GM12891 (cell line): ENCODE data around the gene VAMP3.

ENCODE experiments used
- DNase-seq: peaks from one replicate; pipeline ENCODE4 v3.0.0; 2011; ENCODE audit warnings: low spot score; ENCODE audit not compliant: insufficient read length
- FAIRE-seq: peaks from 2 replicates; lab custom pipeline; 2011; peaks lifted over from hg19 to GRCh38; lab: Jason Lieb, UNC
- PAX5 ChIP-seq: IDR thresholded peaks from 2 replicates; pipeline ENCODE4 v1.6.1; 2011; ENCODE audit warnings: low read length, moderate library complexity, mild to moderate bottlenecking; ENCODE audit not compliant: insufficient read depth, severe bottlenecking
- POLR2A ChIP-seq: IDR thresholded peaks from 2 replicates; pipeline ENCODE4 v1.6.1; 2011; ENCODE audit warnings: low read depth, low read length, control low read depth
- POLR2AphosphoS5 ChIP-seq: IDR thresholded peaks from 2 replicates; pipeline ENCODE4 v1.6.1; 2011; ENCODE audit warnings: low read depth, low read length, control low read depth
- POU2F2 ChIP-seq: IDR thresholded peaks from 2 replicates; pipeline ENCODE4 v1.6.1; 2011; ENCODE audit warnings: low read depth, mild to moderate bottlenecking, control low read depth, low read length, moderate library complexity
- SPI1 ChIP-seq: IDR thresholded peaks from 2 replicates; pipeline ENCODE4 v1.6.1; 2011; ENCODE audit warnings: low read depth, low read length, control low read depth
- TAF1 ChIP-seq: IDR thresholded peaks from 2 replicates; pipeline ENCODE4 v1.6.1; 2011; ENCODE audit warnings: low read depth, low read length, control low read depth

VAMP3 gene

DNA sequence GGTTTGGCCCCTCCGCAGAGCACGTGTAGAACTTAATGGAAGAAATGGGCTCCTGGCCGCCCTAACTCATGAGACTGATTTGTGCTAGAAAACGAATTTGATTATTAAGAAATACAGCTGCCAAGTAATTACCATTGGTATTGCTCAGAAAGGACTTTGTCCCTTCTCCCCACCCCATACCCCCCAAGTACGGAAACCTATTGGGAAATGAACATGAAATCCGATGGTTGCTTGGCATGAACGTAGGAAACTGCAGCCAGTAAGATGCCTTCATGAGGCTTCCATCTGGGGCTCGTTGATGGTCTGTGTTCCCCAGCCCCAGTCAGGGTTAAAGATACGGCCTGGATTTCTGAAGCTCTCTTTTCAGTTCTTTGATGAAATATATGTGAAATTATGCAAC lies 34.4 kb downstream of the VAMP3 start:
- no peak for DNase-seq
- no peak for FAIRE-seq
- TF ChIP-seq PAX5 (no peak), POU2F2 (no peak), POLR2A (no peak), POLR2AphosphoS5 (no peak), TAF1 (no peak), SPI1 (no peak)

DNA sequence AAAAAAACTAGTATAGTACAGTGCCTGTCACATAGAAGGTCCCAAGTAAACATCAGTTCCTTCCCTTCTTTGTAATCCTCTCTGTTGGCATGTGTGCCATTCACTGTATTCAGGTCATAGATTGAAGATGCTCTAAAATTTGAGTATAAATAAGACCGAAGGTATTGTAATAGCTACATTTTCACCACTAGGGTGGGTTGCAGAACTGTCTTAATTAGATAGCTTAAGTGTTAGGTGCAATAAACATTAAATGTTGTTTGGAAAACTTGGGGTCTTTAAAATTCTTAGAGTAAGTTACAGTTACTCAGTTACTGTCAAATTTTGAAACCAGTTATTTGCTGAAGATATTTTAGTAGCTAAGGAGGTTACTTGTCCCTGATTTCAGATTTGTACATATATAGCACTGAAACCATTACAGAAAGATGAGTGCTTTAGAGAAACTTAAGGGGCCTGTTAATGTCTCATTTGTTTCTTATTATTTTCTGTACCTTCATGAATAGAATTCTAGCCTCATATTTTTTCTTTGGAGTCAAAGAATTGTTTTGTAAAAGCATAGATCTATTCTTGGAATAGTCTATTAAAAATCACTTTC lies 37.3 kb downstream of the VAMP3 start:
- FAIRE-seq (peak; percentile 43), DNase-seq (no peak)
- TF ChIP-seq POU2F2: no peak
- no peak for TF ChIP-seq TAF1
- TF ChIP-seq PAX5: no peak
- no peak for TF ChIP-seq SPI1
- TF ChIP-seq POLR2A: no peak
- no peak for TF ChIP-seq POLR2AphosphoS5

DNA sequence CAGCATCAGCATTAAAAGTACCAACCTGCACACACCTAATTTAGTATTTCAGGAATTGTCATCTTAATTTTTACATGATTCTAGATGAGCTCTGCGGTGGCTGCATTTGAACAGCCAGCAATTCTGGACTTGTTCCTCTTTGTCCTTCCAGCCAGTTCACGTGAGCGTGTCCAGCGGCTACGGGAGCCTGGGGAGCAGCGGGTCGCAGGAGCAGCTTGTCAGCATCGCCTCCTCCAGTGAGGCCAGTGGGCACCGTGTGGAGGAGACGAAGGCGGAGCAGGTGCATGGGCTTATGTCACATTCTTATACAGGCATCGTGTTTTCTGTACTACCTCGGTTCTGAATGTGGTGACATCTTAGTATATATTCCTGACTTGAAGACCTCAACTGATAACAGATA lies 38.6 kb downstream of the VAMP3 start:
- TF ChIP-seq PAX5: no peak
- no peak for TF ChIP-seq POU2F2
- TF ChIP-seq POLR2AphosphoS5: no peak
- FAIRE-seq (no peak), DNase-seq (no peak)

DNA sequence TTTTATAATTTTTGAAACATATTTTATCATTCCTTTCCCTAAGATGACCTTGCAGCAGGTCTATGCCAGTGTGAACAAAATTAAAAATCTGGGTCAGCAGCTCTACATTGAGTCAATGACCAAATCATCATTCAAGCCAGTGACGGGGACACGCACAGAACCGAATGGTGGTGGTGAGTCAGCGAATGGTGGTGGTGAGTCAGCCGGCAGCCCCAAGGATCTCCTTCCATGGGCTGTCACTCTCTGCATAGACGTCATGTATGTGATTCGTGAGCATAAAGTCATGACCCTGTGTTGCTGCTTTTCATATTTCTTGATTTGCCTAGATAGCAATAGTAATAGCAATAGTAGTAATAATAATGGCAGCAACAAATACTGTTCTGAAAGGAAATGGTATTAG lies 39.3 kb downstream of the VAMP3 start:
- DNase-seq: no peak
- no peak for TF ChIP-seq SPI1
- TF ChIP-seq PAX5: no peak
- no peak for TF ChIP-seq POU2F2
- no peak for TF ChIP-seq POLR2AphosphoS5
- TF ChIP-seq TAF1: no peak
- TF ChIP-seq POLR2A: no peak
- no peak for FAIRE-seq

DNA sequence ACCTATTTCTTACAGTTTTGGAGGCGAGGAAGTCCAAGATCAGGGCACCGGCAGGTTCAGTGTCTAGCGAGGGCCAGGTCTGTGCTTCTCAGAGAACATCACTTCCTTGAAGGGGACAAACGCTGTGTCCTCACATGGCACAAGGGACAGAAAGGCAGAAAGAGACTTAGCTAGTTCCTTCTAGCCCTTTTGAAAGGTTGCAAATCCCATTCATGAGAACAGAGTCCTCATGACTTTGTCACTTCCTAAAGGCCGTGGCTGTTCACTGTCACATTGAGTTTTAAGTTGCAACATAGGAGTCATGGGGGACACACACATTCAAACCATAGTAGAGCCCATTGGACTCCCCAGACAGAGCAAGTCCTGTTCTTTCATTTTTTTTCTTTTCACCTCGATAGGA lies 40.4 kb downstream of the VAMP3 start:
- TF ChIP-seq POLR2A (no peak), SPI1 (no peak), PAX5 (no peak), POLR2AphosphoS5 (no peak), POU2F2 (no peak), TAF1 (no peak)
- FAIRE-seq (no peak), DNase-seq (no peak)

DNA sequence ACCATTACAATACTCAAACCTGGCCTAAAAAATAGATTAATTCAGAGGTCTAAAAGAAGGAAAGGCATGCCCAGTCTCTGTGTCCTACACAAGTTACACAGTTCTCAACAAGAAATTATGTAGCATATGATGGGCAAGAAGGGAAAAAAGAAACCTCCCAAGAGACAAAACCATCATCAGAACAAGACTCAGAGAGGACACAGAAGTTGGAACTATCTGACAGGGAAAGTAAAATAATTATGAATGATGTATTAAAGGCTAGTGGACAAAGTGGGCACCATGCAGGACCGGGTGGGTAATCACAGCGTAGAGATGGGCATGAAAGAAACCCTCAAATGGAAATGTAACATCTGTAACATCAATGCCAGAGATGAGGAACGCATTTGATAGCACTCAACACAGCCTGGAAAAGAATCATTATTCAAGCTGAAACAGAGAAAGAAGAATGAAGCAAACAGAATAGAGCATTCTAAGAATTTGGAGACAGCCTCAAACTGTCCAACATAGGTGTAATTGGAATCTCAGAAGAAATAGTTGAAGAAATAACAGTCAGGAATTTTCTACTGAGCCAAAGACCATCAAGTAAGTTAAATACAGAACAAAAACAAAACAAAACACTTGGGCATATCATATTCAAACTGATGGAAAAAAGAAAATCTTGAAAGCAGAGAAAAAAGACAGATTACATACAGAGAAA lies 42.7 kb downstream of the VAMP3 start:
- FAIRE-seq: no peak
- no peak for DNase-seq
- TF ChIP-seq SPI1 (no peak), POU2F2 (no peak), TAF1 (no peak), POLR2AphosphoS5 (no peak), POLR2A (no peak), PAX5 (no peak)

DNA sequence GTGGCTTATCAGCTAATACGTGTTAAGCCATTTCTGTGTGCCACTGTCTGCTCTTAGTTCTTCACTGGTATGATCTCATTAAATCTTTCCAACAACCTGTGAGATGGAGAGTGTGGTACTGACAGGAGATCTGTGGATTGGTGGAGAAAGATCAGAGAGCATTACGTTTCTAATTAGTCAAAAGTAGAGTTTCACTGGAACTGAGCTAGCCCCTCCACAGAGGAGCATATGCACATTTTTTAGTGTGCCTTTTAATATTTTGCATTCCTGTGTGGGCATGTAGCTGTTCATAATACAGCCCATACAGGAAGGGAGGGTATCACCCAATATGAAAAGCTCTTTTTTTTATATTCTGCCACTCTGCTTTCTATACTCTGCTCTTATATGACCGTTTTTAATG lies 50.2 kb downstream of the VAMP3 start:
- no peak for DNase-seq
- TF ChIP-seq POLR2A: no peak
- TF ChIP-seq POLR2AphosphoS5: no peak
- TF ChIP-seq POU2F2: no peak
- no peak for TF ChIP-seq PAX5
- no peak for TF ChIP-seq SPI1
- no peak for FAIRE-seq

DNA sequence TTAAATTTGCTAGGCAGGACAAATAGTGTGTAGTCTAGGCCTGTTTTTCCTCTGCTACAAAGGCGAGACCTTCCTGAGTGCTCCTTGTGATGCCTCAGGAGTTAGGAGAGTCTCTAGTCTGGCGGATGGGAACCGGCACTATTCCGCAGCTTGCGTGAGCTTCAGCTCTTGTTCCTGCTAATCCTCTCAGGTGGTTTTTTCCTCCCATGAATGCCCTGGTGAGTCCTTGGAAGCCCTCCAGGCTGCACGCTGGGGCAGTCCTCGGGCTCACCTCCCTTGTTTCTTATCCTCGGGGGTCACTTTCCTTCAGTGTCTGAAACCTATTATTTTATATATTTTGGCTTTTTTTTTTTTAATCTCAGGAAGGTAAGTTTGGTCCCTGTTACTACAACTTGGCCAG lies 53.6 kb downstream of the VAMP3 start:
- FAIRE-seq (no peak), DNase-seq (no peak)
- TF ChIP-seq POU2F2 (no peak), TAF1 (no peak), SPI1 (no peak), POLR2A (no peak), POLR2AphosphoS5 (no peak), PAX5 (no peak)

DNA sequence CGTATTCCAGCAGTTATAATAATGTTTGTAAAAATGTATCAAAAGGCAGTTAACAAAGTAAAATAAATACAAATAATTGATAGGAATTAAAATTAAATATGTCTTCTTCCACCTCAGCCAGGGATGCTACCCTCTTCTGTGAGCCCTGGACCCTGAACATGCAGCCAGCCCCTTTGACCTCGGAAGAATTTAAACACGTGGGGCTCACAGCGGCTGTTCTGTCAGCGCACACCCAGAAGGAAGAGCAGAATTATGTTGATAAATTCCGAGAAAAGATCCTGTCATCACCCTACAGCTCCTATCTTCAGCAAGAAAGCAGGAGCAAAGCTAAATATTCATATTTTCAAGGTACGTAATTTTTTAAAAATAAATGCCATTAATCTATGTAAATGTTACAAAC lies 55.3 kb downstream of the VAMP3 start:
- DNase-seq (no peak), FAIRE-seq (no peak)
- no peak for TF ChIP-seq POLR2AphosphoS5
- TF ChIP-seq PAX5: no peak
- TF ChIP-seq POLR2A: no peak
- no peak for TF ChIP-seq TAF1
- no peak for TF ChIP-seq POU2F2
- TF ChIP-seq SPI1: no peak
